K562 (cell line): ENCODE measurements around the gene ITK. TPM values are rescaled to one million over a fixed set of nuclear protein-coding genes. Genes with fewer than 3 reads are reported as not detected.

Source experiments
- ATAC-seq: fragments of 200-7000 bp; cut with Tn5 transposase; 3 replicates; pipeline ENCODE4 v1.9.1; 2020; ENCODE audit warnings: moderate library complexity
- BruUV-seq: library from RNA; stranded (reverse); fragments of 400-500 nt; replicated peaks from 2 replicates; lab custom pipeline; 2021; lab: Mats Ljungman, UMichigan
- CTCF ChIA-PET: fragments of 300-600 bp; formaldehyde crosslinking; extraction: SDS; loops from one replicate; lab custom pipeline; 2021; ENCODE audit warnings: low intra/inter-chr PET ratio; lab: Yijun Ruan, JAX
- POLR2A ChIA-PET: fragments of 300-600, 350-650 bp; sonication (Branson Sonifier 250); formaldehyde crosslinking; extraction: SDS; loops from one replicate; lab custom pipeline; 2021; ENCODE audit warnings: antibody characterized with exemption, inconsistent platforms; lab: Yijun Ruan, JAX
- DNase-seq, 4 experiments: peaks; one replicate each; pipeline versions ENCODE4 v3.0.0 to v3.0.0-alpha.2; 2011 to 2018; ENCODE audit warnings: low spot score in 3 of 4, mixed read lengths in 3 of 4; ENCODE audit errors: extremely low read depth in 1 of 4
- FAIRE-seq: peaks from 2 replicates; lab custom pipeline; 2011; peaks lifted over from hg19 to GRCh38; lab: Jason Lieb, UNC
- H2AFZ ChIP-seq: 2 replicates; pipeline ENCODE4 v1.6.0; 2011; ENCODE audit warnings: low read depth, low read length, control low read depth, inconsistent platforms
- H3K27ac ChIP-seq: fragments of 200-600 bp; 3 replicates; pipeline ENCODE4 v1.8.0; 2011; ENCODE audit warnings: low read depth, mild to moderate bottlenecking, control low read depth, inconsistent platforms, low read length, moderate library complexity, mixed read lengths; ENCODE audit errors: extremely low read depth
- H3K27me3 ChIP-seq, 2 experiments: fragments of 300-600 bp in 1 of 2; 2 replicates in 1 of 2; 3 replicates in 1 of 2; pipeline versions ENCODE4 v1.6.0 to v1.8.0; 2011; ENCODE audit warnings: inconsistent platforms in 2 of 2, low read length in 2 of 2, mild to moderate bottlenecking in 1 of 2, mixed read lengths in 1 of 2, moderate library complexity in 1 of 2; ENCODE audit not compliant: control insufficient read depth in 2 of 2, insufficient read depth in 2 of 2
- H3K36me3 ChIP-seq: fragments of 300-600 bp; 3 replicates; pipeline ENCODE4 v1.8.0; 2011; ENCODE audit warnings: mild to moderate bottlenecking, low read length, inconsistent platforms; ENCODE audit not compliant: control insufficient read depth, insufficient read depth
- H3K4me1 ChIP-seq, 2 experiments: fragments of 200-600 bp in 1 of 2; replicated peaks in 1 of 2; 2 replicates in 1 of 2; 3 replicates in 1 of 2; pipeline versions ENCODE4 v1.5.1 to v1.8.0; 2011; ENCODE audit warnings: inconsistent platforms in 2 of 2, low read length in 2 of 2, mild to moderate bottlenecking in 1 of 2, mixed read lengths in 1 of 2, moderate library complexity in 1 of 2; ENCODE audit not compliant: control insufficient read depth in 2 of 2, insufficient read depth in 2 of 2
- H3K4me2 ChIP-seq: 2 replicates; pipeline ENCODE4 v1.6.1; 2011; ENCODE audit warnings: low read length, control low read depth, inconsistent platforms, mixed read lengths; ENCODE audit not compliant: insufficient read depth
- H3K4me3 ChIP-seq: fragments of 200-600 bp; sonication (generic), shearing (Covaris generic); 2 replicates; pipeline ENCODE4 v1.5.1; 2016; ENCODE audit warnings: control low read depth, inconsistent platforms
- H3K79me2 ChIP-seq: fragments of 200-600 bp; 3 replicates; pipeline ENCODE4 v1.8.0; 2011; ENCODE audit warnings: low read length, inconsistent platforms; ENCODE audit not compliant: control insufficient read depth, insufficient read depth
- H3K9ac ChIP-seq, 2 experiments: 2 replicates each; pipeline versions ENCODE4 v1.6.0 to v1.6.1; 2011; ENCODE audit warnings: low read depth in 2 of 2, low read length in 2 of 2, control low read depth in 1 of 2, inconsistent platforms in 1 of 2, mild to moderate bottlenecking in 1 of 2, mixed read lengths in 1 of 2; ENCODE audit not compliant: insufficient read depth in 1 of 2
- H3K9me1 ChIP-seq: one replicate; pipeline ENCODE4 v1.6.0; 2011; ENCODE audit warnings: inconsistent platforms, mild to moderate bottlenecking, low read length, moderate library complexity; ENCODE audit not compliant: control insufficient read depth, insufficient read depth
- H3K9me3 ChIP-seq: replicated peaks from 2 replicates; pipeline ENCODE4 v1.5.1; 2011; ENCODE audit warnings: low read depth, low read length, inconsistent platforms; ENCODE audit not compliant: control insufficient read depth, insufficient read depth
- H4K20me1 ChIP-seq: replicated peaks from 2 replicates; pipeline ENCODE4 v1.6.1; 2011; ENCODE audit warnings: low read length, inconsistent platforms, mixed read lengths; ENCODE audit not compliant: control insufficient read depth, insufficient read depth
- POLR2A ChIP-seq: fragments of 450-650 bp; conservative IDR thresholded peaks from 2 replicates; pipeline ENCODE4 v1.6.1; 2016
- POLR2AphosphoS2 ChIP-seq: IDR thresholded peaks from 2 replicates; pipeline ENCODE4 v1.6.1; 2012; ENCODE audit warnings: low read length, improper control_type of control experiment
- POLR2G ChIP-seq: fragments of 200-400 bp; formaldehyde crosslinking; IDR thresholded peaks from 2 replicates; pipeline ENCODE4 v1.6.1; 2017; ENCODE audit warnings: low read depth, mild to moderate bottlenecking, antibody characterized with exemption, low read length, moderate library complexity
- SLC30A9 ChIP-seq: fragments of 250-450 bp; sonication (Bioruptor Pico); IDR thresholded peaks from 2 replicates; pipeline ENCODE4 v1.8.0; 2022; ENCODE audit warnings: mild to moderate bottlenecking, moderate library complexity
- WHSC1 ChIP-seq: IDR thresholded peaks from one replicate; pipeline ENCODE4 v1.6.1; 2012; ENCODE audit warnings: low read length, control low read depth, inconsistent platforms
- ZBTB1 ChIP-seq: sonication (generic); formaldehyde crosslinking; IDR thresholded peaks from 2 replicates; pipeline ENCODE4 v1.8.1; 2023; ENCODE audit warnings: missing genetic modification reagents, low read depth, mild to moderate bottlenecking, borderline replicate concordance
- whole genome bisulfite sequencing: fragments of 100-300 bp; shearing (Covaris generic); methylation state at CpG from one replicate; pipeline ENCODE4 v1.1.6; 2016; ENCODE audit warnings: low coverage, mixed read lengths; ENCODE audit not compliant: insufficient coverage; ENCODE audit errors: missing lambda C conversion rate; 5-methylcytosine and 5-hydroxymethylcytosine counted together
- in situ Hi-C: fragments of 300-500 bp; cut with MboI; formaldehyde crosslinking; loops from 4 replicates; pipeline ENCODE4 v1.15.0; 2018; ENCODE audit warnings: inconsistent platforms, mixed read lengths
- intact Hi-C: fragments of 100-400 bp; cut with micrococcal nuclease; formaldehyde crosslinking; loops from 2 replicates; pipeline ENCODE4 v1.14.2; 2022
- polyA plus RNA-seq, 8 experiments: library from polyadenylated mRNA; depleted of rRNA in 4 of 8; stranded (reverse) in 5 of 8; unstranded in 3 of 8; fragments of >200 nt; fragmentation: Nextera tagmentation in 2 of 8; fragmentation: Illumina TruSeq in 1 of 8; extraction: Ambion mirVana in 2 of 8; extraction: Trizol in 1 of 8; gene quantifications; 2 replicates each; pipeline versions ENCODE4 v1.2.1 to v1.2.3, GENCODE V29; 2011 to 2014; ENCODE audit warnings: inconsistent platforms in 1 of 8, missing spikeins in 1 of 8
- total RNA-seq, 7 experiments: library from RNA; depleted of rRNA in 6 of 7; stranded (reverse); fragments of >200 nt in 6 of 7; fragmentation: Illumina TruSeq in 2 of 7; extraction: Trizol in 2 of 7; gene quantifications; 2 replicates each; pipeline versions ENCODE4 v1.2.1 to v1.2.3, GENCODE V29; 2011 to 2021; ENCODE audit warnings: low replicate concordance in 1 of 7
- TF ChIP-seq, protein P1 (sequence below): sonication (generic); formaldehyde crosslinking; IDR thresholded peaks from 2 replicates; pipeline ENCODE4 v1.8.0; 2022; ENCODE audit warnings: missing genetic modification reagents, mild to moderate bottlenecking, borderline replicate concordance
- TF ChIP-seq, protein P2 (sequence below): fragments of 250-450 bp; sonication (Bioruptor Pico); IDR thresholded peaks from 2 replicates; pipeline ENCODE4 v1.5.0; 2020; ENCODE audit warnings: mild to moderate bottlenecking, borderline replicate concordance

The ITK gene
- total and polyA plus RNA-seq, 9 of the 15 experiments (the other 6 are each of a cell fraction or from before 2014, with no cell fraction given) = 0.04 to 0.75 TPM; not detected in 7

DNA sequence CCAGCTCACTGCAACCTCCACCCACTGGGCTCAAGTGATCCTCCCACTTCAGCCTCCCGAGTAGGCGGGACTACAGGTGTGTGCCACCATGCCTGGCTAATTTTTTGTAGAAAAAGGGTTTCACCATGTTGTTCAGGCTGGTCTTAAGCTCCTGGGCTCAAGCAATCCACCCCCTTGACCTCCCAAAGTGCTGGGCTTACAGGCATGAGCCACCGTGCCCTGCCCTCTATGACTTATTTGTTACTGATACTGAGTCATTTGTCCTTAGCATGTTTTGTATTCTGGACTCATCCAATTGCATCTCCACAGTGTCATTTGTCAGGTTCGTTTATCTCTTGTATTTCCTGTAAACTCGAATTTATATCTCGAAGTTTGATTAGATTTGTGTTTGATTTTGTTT is 2.7 kb upstream of the ITK start:
- Histone ChIP-seq H3K4me2 (no peak overlapping the region), H3K27me3 (no peaks in the 10 kb centered on the region; a peak in 1 of 5 replicates), H3K4me1 (no peaks in the 10 kb centered on the region), H2AFZ (no peak overlapping the region), H3K36me3 (no peaks in the 10 kb centered on the region), H3K79me2 (no peaks in the 10 kb centered on the region), H4K20me1 (no peaks in the 10 kb centered on the region), H3K27ac (no peak overlapping the region), H3K9me3 (no peaks in the 10 kb centered on the region), H3K4me3 (no peak overlapping the region), H3K9ac (no peak overlapping the region), H3K9me1 (no peaks in the 10 kb centered on the region)
- ChIA-PET POLR2A (interaction anchor here (0.6 kb wide), 1 partner anchor 1641 kb away, joined by 3 read pairs; no protein-coding TSS in a partner anchor), CTCF (no interaction called here)
- DNase-seq (no peak), ATAC-seq (no peak), FAIRE-seq (no peak)
- in situ Hi-C loops (no loop called here), intact Hi-C loops (no loop called here)
- WGBS = 0% methylated on average over 6 of the region's 6 CpGs
- no TSS peak for BruUV-seq
- TF ChIP-seq POLR2G (no peak), SLC30A9 (CRISPR knock-in tag) (no peak), WHSC1 (no peak), ZBTB1 (CRISPR knock-in tag) (no peak), POLR2AphosphoS2 (no peak), POLR2A (no peak)
- TF ChIP-seq, protein P1, sequence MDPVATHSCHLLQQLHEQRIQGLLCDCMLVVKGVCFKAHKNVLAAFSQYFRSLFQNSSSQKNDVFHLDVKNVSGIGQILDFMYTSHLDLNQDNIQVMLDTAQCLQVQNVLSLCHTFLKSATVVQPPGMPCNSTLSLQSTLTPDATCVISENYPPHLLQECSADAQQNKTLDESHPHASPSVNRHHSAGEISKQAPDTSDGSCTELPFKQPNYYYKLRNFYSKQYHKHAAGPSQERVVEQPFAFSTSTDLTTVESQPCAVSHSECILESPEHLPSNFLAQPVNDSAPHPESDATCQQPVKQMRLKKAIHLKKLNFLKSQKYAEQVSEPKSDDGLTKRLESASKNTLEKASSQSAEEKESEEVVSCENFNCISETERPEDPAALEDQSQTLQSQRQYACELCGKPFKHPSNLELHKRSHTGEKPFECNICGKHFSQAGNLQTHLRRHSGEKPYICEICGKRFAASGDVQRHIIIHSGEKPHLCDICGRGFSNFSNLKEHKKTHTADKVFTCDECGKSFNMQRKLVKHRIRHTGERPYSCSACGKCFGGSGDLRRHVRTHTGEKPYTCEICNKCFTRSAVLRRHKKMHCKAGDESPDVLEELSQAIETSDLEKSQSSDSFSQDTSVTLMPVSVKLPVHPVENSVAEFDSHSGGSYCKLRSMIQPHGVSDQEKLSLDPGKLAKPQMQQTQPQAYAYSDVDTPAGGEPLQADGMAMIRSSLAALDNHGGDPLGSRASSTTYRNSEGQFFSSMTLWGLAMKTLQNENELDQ = no peak
- TF ChIP-seq, protein P2, sequence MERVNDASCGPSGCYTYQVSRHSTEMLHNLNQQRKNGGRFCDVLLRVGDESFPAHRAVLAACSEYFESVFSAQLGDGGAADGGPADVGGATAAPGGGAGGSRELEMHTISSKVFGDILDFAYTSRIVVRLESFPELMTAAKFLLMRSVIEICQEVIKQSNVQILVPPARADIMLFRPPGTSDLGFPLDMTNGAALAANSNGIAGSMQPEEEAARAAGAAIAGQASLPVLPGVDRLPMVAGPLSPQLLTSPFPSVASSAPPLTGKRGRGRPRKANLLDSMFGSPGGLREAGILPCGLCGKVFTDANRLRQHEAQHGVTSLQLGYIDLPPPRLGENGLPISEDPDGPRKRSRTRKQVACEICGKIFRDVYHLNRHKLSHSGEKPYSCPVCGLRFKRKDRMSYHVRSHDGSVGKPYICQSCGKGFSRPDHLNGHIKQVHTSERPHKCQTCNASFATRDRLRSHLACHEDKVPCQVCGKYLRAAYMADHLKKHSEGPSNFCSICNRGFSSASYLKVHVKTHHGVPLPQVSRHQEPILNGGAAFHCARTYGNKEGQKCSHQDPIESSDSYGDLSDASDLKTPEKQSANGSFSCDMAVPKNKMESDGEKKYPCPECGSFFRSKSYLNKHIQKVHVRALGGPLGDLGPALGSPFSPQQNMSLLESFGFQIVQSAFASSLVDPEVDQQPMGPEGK (CRISPR knock-in tag) = no peak
